NCI-H146 treated with DMSO at 0.1 percent for 48 hours (cell line): Measurements from ENCODE around the gene HGF.
"Not testable (repeated sequence)": the region's sequence is repeated elsewhere in the genome, so short reads cannot be mapped to it uniquely, and the experiment has no call there.

Experiments
- DNase-seq: peaks from one replicate; lab custom pipeline; 2025; ENCODE audit not compliant: unreplicated experiment; lab: John Stamatoyannopoulos, UW

Gene HGF

DNA sequence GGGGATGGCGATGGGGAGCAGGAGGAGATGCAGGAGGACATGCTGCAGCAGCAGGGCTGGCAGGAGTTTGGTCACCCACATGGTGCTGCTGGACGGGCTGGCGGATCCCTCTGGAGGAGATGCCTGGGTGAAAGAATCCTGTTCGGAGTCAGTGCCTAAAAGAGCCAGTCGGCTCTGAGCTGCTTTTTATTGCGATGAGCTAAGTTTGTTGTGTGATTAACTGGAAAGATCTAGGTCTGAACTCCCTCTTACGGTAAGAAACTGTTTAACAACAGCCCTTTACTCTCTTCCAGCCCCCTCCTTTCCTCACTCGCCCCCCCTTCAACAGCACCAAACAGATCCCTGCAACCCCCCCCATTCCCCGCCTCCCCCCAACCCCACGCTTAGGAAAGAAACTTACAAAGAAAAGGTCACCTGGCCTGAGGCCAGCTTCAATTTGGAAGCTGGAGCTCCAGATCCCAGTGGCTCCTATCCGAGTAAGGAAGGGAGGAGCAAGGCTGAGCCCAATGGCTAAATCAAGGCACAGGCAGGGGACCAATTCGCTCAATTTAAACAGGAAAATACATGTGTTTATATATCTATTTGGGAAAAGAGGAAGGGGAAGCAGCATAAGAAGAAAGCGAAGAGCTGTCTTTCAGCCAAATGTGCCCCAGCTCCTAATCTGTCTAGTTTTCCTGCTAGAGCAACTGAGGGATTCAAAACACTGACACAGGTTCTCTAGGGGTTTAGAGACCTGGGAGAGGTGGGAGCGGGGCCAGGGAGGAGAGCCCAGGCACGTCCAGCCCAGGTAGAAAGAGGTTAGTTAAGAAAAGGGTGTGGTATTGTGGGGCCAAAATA, at the start of gene HGF:
Gene HGF (minus strand): TSS at position 157 of the 837 bp plus-strand sequence. CDS start 76 bp downstream, at position 81.
- DNase-seq = no peak

DNA sequence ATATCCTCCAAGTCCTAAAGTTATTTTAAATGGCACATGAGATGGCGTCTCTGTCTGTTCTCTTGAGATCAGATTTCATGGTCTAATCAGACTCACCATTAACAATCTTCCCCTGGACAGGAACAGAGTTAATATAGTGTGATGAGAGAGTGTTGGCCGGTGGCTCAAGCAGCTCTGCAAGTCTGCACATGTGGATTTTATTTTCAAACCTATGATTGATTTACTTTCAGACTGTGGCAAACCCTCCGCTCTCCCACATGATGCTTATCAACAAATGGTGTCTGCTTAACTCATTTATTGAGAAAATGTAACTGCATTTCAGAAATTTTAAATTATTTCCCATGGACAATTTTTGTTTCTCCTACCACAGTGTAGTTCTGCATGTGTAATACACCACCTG, 46.5 kb upstream of the HGF start:
- DNase-seq = no peak

DNA sequence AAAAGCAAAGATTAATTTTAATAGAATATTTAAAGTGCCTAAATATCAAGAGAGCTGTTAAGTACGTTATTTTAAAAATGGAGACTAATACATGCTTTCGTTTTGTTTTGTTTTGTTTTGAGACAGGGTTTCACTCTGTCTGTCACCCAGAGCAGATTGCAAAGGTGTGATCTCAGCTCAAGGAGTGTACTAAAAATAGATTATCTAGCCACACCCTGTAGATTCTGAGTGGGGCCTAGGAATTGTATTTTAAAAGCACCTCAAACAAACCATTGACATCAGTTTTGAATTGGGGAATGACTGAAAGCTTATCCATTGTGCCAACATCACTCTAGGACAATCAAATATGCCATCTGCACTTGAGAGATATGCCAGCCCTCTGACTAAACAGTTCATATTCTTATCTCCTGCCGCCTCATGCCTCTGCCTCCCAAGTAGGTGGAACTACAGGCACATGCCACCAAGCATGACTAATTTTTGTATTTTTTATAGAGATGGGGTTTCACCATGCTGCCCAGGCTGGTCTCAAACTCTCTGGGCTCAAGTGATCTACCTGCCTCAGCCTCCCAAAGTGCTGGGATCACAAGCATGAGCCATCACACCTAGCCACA, 43.1 kb upstream of the HGF start:
- DNase-seq = not testable (repeated sequence)

GRCh38 chr7:81811956-81812865, 42.4 kb upstream of the HGF start:
- no peak for DNase-seq

DNA sequence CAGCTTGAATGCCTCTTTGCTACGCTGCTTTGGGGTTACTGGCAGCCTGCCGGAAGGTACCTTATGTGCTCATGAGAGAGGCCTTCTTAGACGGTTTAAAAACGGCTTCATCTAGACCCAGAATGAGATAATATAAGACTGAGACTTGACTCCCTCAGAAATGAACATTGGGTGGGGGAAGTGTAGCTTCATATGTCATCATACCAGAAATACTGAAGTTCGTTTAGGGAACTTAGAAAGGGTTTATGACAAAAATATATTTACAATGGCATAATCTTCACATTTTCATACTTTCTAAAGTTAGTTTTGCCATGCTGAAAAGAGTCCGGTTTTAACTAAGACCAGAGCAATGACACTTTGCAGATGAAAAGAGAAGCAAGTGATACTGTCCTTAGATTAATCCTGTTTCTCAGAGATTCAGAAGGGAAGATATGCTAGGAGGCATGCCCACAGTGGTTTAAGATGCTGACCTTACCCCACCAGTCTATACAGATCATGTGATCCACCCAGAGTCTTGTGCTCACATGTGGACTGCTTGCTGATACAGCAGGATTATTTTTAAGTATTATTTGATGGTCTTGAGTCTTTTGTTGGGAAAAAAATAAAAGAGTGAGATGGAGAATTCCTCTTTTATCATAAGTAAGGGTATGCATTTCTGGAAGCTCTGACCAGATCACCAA, 40.8 kb upstream of the HGF start:
- no peak for DNase-seq

GRCh38 chr7:81808310-81808709, 38.5 kb upstream of the HGF start:
- not testable (repeated sequence) for DNase-seq

DNA sequence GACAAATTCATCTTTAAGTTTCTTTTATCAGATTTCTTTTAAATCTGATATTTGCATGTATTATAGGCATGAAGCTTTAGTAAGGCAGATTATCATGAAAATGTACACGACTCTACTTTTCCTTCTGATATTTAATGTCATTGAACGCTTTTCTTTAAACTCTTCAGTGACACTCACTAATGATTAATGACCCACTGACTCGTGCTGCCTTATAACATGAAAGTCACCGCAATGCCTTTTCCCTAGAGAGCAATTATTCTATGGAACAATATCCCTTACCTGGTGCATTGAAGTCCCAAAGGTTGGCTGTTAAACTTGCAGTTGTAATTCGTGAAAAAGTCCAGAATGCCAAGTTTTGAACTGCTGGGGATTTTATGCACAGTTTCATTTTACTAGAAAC, 33.4 kb upstream of the HGF start:
- no peak for DNase-seq

- no peak for DNase-seq
Observed at GRCh38 chr7:81802251-81802650, 32.4 kb upstream of the HGF start.

GRCh38 chr7:81801532-81801931, 31.7 kb upstream of the HGF start:
- no peak for DNase-seq

- no peak for DNase-seq
Observed at GRCh38 chr7:81791568-81792518, 22.0 kb upstream of the HGF start.

GRCh38 chr7:81790686-81791085, 20.8 kb upstream of the HGF start:
- DNase-seq = no peak

DNA sequence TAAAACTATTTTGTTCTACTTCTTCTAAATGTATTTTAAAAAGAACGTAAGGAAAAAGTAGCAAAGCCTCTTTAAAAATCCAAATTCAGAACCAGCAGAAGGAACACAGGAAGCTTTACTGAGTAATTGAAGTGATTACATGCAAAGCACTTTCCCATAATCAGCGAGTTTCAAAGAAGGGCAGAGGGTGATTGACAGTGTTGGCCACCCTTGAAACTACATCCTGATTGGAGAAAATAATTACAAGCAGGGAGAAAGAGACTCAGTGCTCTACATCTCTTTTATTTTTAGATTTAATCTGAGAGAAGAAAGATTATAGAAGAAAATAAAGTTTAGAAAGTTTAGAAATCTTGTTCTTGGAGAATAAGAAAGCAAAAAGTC, 20.3 kb upstream of the HGF start:
- DNase-seq = no peak

GRCh38 chr7:81789406-81790119, 19.7 kb upstream of the HGF start:
- DNase-seq = no peak

DNA sequence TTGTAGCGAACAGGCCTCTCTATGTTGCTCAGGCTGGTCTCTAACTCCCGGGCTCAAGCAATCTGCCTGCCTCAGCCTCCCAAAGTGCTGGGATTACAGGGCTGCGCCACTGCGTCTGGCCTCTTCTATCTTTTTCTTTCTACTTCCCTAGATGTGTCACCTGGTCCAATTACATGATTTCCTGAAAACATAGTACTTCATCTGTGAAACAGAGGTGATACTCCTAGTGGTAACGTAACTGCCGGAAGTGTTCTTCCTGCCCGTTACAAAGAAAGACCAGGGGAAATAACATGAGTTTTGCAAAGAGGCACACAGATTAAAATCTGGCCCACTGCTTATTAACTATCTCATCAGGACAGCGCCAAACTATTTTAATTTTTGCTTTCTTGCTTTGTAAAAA, 18.4 kb upstream of the HGF start:
- DNase-seq = no peak

DNA sequence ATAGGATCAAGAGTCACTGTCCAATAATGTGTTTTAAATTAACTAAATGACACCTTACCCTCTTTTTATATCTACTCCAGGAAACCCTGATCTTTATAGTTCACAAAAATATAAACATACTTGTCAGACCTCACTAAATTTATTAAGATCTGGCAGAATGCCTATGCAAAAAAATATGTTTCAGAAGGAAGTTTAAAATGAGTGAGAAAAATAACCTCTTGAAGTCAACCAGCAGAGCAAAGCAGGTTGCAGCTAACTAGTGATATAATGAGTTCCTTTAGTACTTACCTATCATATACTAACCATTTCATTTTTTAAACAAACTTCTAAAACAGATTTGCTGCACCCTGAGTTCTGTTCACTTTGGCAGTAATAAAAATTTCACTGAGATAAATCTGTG, 14.0 kb upstream of the HGF start:
- no peak for DNase-seq

DNA sequence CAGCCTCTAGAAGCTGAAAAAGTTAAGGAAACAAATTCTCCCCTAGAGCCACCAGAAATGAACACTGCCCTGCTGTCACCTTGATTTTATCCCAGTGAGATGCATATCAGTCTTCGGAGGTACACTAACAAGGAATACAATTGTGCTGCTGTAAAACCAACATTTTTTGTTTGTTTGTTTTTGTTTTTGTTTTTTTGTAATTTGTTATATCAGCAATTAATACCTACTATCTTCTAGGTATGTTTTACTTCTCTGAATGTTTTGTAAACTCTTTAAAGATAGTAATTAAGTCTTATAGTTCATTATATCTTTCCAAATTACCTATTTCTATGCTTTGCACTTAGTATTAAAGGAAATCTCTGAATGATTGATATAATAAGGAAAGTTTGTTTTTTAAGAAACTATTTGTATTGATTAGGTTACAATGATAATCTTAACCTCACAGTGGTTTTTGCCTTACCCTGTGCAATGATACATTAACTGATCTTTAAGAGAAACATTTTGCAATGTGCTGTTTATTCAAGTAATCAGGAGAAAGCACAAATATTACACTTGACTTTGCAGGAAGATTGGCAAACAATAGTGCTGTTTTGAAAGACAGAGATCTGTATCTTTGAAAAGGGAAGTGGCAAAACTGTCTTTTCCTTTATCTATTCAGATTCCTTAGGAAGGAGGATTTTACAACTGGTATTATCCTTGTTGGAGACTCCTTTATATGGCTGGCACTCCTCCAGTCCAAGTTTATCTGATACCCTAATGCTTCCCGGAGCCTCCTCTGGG, 11.3 kb upstream of the HGF start:
- DNase-seq = no peak

DNA sequence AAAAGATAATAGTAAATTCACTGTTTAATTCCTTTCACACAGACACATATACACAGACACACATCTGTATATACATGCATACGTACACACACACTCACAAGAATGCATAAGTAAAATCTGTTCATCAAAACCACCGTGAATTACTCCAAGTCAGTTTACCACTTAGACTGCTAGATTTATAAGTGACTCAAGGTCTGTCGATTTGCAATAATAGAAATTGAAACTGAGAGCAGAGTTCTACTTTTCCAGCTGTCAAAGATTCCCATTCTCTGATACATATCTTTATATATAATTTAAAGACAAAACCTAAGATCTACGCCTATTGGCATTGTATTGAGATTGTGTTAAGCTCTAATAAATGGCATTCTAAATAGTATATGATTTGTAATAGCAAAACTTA, 9.9 kb upstream of the HGF start:
- no peak for DNase-seq

GRCh38 chr7:81777697-81778096, 7.8 kb upstream of the HGF start:
- no peak for DNase-seq
